GM21381 (cell line): Measurements from ENCODE around the gene DNAH6.
A peak's percentile ranks its signal among the peaks of the same experiment; 100 is the strongest.

Experiments used
- ATAC-seq: cut with Tn5 transposase; IDR thresholded peaks from one replicate; pipeline ENCODE4 v1.9.1; 2021; ENCODE audit warnings: mild to moderate bottlenecking, moderate library complexity; ENCODE audit not compliant: unreplicated experiment

Gene DNAH6

DNA sequence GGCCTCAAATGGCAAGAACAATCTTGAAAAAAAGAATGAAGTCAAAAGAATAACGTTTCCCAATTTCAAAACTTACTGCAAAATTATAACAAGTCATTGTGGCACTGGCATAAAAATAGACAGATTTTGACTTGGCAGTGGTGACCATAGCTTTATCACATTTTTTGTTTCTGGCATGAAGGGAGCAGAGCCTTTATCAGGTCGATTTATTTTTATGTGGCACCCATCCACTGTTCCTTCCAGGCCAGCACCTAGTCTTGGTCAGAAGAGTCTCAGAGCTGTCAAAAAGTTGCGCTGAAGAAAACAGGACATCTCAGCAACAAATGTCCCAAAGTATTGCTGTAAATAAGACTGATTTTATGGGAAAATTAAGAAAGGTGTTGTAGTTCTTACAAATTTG lies 272.2 kb downstream of the DNAH6 start:
- no peak for ATAC-seq

- ATAC-seq = no peak
Observed at GRCh38 chr2:84792856-84793522, 276.7 kb downstream of the DNAH6 start.

DNA sequence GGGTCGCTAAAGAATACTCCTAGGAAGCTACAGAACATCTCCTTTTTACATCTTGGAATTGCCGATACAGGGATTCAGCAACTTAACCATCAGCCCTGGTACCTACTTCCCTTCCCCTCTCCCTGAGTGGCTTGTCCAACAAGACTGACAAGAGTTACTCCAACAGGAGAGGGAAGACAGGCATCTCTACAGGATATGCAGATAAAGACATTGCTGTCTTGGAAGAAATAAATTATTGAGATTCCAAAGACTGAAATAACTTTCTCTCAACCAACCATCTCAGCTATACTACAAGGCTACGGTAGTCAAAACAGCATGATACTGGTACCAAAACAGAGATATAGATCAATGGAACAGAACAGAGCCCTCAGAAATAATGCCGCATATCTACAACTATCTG lies 277.3 kb downstream of the DNAH6 start:
- ATAC-seq = no peak

DNA sequence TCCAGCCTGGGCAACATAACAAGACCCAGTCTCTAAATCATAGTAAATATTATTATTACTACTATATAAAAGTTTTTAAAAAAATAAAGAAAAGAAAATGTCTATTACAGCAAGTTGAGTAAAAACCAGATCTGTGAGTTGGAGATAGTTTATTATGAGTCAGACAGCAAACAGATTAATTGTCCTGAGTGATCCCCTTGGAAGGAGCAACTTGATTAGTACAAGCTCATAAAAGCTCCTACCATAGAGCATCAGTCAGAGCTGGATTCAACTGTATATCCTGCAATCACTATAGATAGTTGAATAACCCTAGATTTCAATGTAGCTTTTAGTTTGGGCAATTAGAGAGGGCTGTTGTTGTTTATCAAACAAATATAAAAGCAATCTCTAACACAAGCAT lies 280.5 kb downstream of the DNAH6 start:
- ATAC-seq = no peak

GRCh38 chr2:84797271-84797670 lies 281.0 kb downstream of the DNAH6 start:
- ATAC-seq = no peak

- ATAC-seq = no peak
Observed at GRCh38 chr2:84799772-84800171, 283.5 kb downstream of the DNAH6 start.

DNA sequence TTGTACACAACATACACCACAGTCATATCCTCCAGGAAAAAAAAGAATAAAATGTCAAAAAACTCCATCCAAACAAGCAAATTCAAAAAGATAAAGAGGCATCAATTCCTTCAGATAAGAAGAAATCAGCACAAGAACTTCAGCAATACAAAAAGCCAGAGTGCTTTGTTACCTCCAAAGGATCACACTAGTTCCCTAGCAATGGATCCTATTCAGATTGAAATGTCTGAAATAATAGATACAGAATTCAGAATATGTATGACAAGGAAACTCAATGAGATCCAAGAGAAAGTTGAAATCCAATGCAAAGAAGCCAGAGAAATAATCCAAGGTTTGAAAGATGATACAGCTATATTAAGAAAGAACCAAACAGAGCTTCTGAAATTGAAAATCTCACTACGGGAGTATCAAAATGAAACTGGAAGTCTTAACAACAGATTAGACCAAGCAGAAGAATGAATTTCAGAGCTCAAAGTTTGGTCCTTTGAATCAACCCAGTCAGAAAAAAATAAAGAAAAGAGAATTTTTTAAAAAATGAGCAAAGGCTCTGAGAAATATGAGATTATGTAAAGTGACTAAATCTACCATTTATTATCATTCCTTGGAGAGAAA lies 284.0 kb downstream of the DNAH6 start:
- ATAC-seq = peak; percentile 87

DNA sequence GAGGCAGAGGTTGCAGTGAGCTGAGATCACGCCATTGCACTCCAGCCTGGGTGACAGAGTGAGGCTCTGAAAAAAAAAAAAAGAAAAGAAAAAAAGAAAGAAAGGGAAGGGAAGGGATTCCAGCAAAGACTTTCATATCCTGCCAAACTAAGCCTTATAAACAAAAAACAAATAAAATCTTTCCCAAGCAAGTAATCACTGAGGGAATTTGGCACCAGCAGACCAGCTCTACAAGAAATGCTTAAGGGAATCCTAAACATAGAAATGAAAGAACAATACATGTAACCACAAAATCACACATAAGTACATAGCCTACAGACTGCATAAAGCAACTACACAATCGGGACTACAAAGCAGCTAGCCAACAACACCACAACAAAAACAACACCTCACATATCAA lies 285.5 kb downstream of the DNAH6 start:
- no peak for ATAC-seq

GRCh38 chr2:84805250-84805958 lies 289.1 kb downstream of the DNAH6 start:
- no peak for ATAC-seq

GRCh38 chr2:84807063-84807485 lies 290.8 kb downstream of the DNAH6 start:
- ATAC-seq = no peak

- no peak for ATAC-seq
Observed at GRCh38 chr2:84808279-84808678, 292.0 kb downstream of the DNAH6 start.

GRCh38 chr2:84811839-84812431 lies 295.6 kb downstream of the DNAH6 start:
- ATAC-seq = no peak

- ATAC-seq = no peak
Observed at GRCh38 chr2:84815146-84815545, 298.8 kb downstream of the DNAH6 start.

DNA sequence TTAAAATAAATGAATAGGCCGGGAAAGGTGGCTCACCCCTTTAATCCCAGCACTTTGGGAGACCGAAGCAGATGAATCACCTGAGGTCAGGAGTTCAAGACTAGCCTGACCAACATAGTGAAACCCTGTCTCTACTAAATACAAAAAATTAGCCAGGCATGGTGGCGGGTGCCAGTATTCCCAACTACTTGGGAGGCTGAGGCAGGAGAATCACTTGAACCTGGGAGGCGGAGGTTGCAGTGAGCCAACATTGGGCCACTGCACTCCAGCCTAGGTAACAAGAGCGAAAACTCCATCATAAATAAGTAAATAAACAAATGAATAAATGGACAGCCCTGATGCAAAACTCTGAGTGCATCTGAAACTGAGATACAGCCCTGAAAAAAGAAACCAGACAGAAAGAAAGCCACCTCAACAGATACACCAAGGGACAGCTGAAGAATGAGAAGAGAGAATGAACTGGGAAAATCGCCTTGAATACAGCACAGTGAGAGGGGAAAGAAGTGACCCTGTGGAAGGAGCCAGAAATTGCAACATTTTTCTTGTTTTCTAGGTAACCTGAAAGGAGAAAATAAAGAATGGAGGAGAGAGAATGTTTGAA lies 300.2 kb downstream of the DNAH6 start:
- peak; percentile 71 for ATAC-seq

- ATAC-seq = peak; percentile 92
Observed at GRCh38 chr2:84817239-84817655, 300.9 kb downstream of the DNAH6 start.

DNA sequence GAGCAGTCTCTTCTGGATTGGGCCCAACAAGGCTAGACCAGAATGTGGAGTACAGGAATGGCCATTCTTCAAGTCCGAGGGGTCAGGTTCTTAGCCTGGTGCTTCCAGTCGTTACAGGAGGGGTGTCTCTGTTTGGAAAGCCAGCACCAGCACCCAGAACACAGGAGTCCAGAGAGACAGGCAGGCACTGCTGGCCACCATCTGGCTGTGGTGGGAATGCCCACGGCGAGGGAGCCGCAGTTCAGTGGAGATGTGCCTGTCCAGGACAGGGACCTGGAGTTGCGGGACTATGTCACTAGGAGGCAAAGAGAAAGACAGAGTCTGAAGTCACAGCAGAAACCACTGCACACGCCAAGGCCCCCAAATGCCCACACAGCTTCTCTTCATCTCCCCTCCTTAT lies 305.5 kb downstream of the DNAH6 start:
- ATAC-seq = no peak

DNA sequence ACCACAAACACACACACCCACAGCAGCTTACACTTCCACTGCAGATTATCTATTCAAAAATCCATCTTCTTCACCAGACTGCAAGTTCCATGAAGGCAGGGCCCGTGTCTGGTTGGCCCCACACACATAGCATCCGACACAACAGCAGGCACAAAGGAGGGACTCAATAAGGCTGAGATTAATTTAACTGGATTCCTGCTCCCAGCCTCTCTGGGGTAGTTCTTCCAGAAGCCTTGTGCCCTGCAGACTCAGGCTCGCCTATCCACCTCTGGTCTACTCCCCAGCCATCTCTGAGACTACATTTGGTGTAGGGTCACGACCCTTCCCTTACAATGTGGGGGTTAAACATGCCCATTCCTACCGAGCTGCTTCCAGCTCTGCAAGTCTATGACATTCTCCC lies 306.9 kb downstream of the DNAH6 start:
- no peak for ATAC-seq

- no peak for ATAC-seq
Observed at GRCh38 chr2:84823788-84824187, 307.5 kb downstream of the DNAH6 start.

- ATAC-seq = no peak
Observed at GRCh38 chr2:84827978-84828575, 311.8 kb downstream of the DNAH6 start.

- no peak for ATAC-seq
Observed at GRCh38 chr2:84829693-84830092, 313.4 kb downstream of the DNAH6 start.

- ATAC-seq = no peak
Observed at GRCh38 chr2:84830095-84830494, 313.8 kb downstream of the DNAH6 start.
